IPS-18a (cell line): ENCODE data around the gene SYNPO.

Experiments used
- H3K27ac ChIP-seq: one replicate; pipeline ENCODE4 v1.5.1; 2013; ENCODE audit warnings: low read length
- H3K27me3 ChIP-seq: one replicate; pipeline ENCODE4 v1.6.1; 2013; ENCODE audit warnings: mild to moderate bottlenecking, low read length; ENCODE audit not compliant: control insufficient read depth, insufficient read depth
- H3K36me3 ChIP-seq: one replicate; pipeline ENCODE4 v1.6.1; 2013; ENCODE audit warnings: low read depth, low read length; ENCODE audit not compliant: control insufficient read depth
- H3K4me1 ChIP-seq: one replicate; pipeline ENCODE4 v1.6.1; 2013; ENCODE audit warnings: low read depth, low read length; ENCODE audit not compliant: control insufficient read depth
- H3K4me3 ChIP-seq: one replicate; pipeline ENCODE4 v1.5.1; 2013; ENCODE audit warnings: low read length
- H3K9ac ChIP-seq: one replicate; pipeline ENCODE4 v1.6.1; 2013; ENCODE audit warnings: mild to moderate bottlenecking, low read length, moderate library complexity
- H3K9me3 ChIP-seq: one replicate; pipeline ENCODE4 v1.6.1; 2013; ENCODE audit warnings: low read depth, low read length; ENCODE audit not compliant: control insufficient read depth

SYNPO gene

GRCh38 chr5:150640311-150641005 lies at the start of gene SYNPO:
SYNPO (plus strand) TSS chr5:150640660; CDS start chr5:150648276, 7,616 bp downstream.
- no peak within 1 kb of the TSS for H3K9ac ChIP-seq
- H3K4me3 ChIP-seq = no peak within 1 kb of the TSS
- no peaks in the 10 kb centered on the region for H3K9me3 ChIP-seq
- H3K36me3 ChIP-seq = no peaks in the 10 kb centered on the region
- no peaks in the 10 kb centered on the region for H3K27me3 ChIP-seq
- H3K27ac ChIP-seq = no peak within 1 kb of the TSS
- H3K4me1 ChIP-seq = peaks cover 35% of the 10 kb centered on the region

- Histone ChIP-seq H3K27ac (no peak overlapping the region), H3K9me3 (no peaks in the 10 kb centered on the region), H3K9ac (no peak overlapping the region), H3K36me3 (no peaks in the 10 kb centered on the region), H3K4me1 (peaks cover 16% of the 10 kb centered on the region), H3K4me3 (no peak overlapping the region), H3K27me3 (no peaks in the 10 kb centered on the region)
Measured at GRCh38 chr5:150590979-150591695, 49.3 kb upstream of the SYNPO start.

GRCh38 chr5:150593593-150593992 lies 46.9 kb upstream of the SYNPO start:
- no peaks in the 10 kb centered on the region for H3K36me3 ChIP-seq
- H3K4me1 ChIP-seq = peaks cover 16% of the 10 kb centered on the region
- no peaks in the 10 kb centered on the region for H3K27me3 ChIP-seq
- no peak overlapping the region for H3K27ac ChIP-seq
- no peak overlapping the region for H3K9ac ChIP-seq
- no peaks in the 10 kb centered on the region for H3K9me3 ChIP-seq
- no peak overlapping the region for H3K4me3 ChIP-seq

GRCh38 chr5:150593996-150594395 lies 46.5 kb upstream of the SYNPO start:
- no peaks in the 10 kb centered on the region for H3K36me3 ChIP-seq
- H3K4me1 ChIP-seq = peaks cover 16% of the 10 kb centered on the region
- no peaks in the 10 kb centered on the region for H3K27me3 ChIP-seq
- no peaks in the 10 kb centered on the region for H3K9me3 ChIP-seq
- H3K27ac ChIP-seq = no peak overlapping the region
- H3K9ac ChIP-seq = no peak overlapping the region
- H3K4me3 ChIP-seq = no peak overlapping the region

GRCh38 chr5:150595466-150596031 lies 44.9 kb upstream of the SYNPO start:
- no peak overlapping the region for H3K4me3 ChIP-seq
- H3K4me1 ChIP-seq = peaks cover 9% of the 10 kb centered on the region
- H3K27ac ChIP-seq = no peak overlapping the region
- H3K9ac ChIP-seq = no peak overlapping the region
- no peaks in the 10 kb centered on the region for H3K9me3 ChIP-seq
- no peaks in the 10 kb centered on the region for H3K27me3 ChIP-seq
- H3K36me3 ChIP-seq = no peaks in the 10 kb centered on the region

- H3K27me3 ChIP-seq = no peaks in the 10 kb centered on the region
- no peaks in the 10 kb centered on the region for H3K36me3 ChIP-seq
- no peak overlapping the region for H3K27ac ChIP-seq
- no peak overlapping the region for H3K9ac ChIP-seq
- peaks cover 3% of the 10 kb centered on the region for H3K4me1 ChIP-seq
- H3K9me3 ChIP-seq = no peaks in the 10 kb centered on the region
- H3K4me3 ChIP-seq = no peak overlapping the region
Measured at GRCh38 chr5:150596313-150596712, 44.1 kb upstream of the SYNPO start.

GRCh38 chr5:150596826-150597225 lies 43.6 kb upstream of the SYNPO start:
- H3K36me3 ChIP-seq = no peaks in the 10 kb centered on the region
- no peak overlapping the region for H3K9ac ChIP-seq
- no peak overlapping the region for H3K27ac ChIP-seq
- H3K4me1 ChIP-seq = no peaks in the 10 kb centered on the region
- no peaks in the 10 kb centered on the region for H3K27me3 ChIP-seq
- no peaks in the 10 kb centered on the region for H3K9me3 ChIP-seq
- H3K4me3 ChIP-seq = no peak overlapping the region

GRCh38 chr5:150598006-150598405 lies 42.5 kb upstream of the SYNPO start:
- H3K4me1 ChIP-seq = no peaks in the 10 kb centered on the region
- no peak overlapping the region for H3K27ac ChIP-seq

GRCh38 chr5:150598821-150599273 lies 41.6 kb upstream of the SYNPO start:
- Histone ChIP-seq H3K36me3 (no peaks in the 10 kb centered on the region), H3K27me3 (no peaks in the 10 kb centered on the region), H3K4me1 (no peaks in the 10 kb centered on the region), H3K9me3 (no peaks in the 10 kb centered on the region), H3K27ac (no peak overlapping the region), H3K4me3 (no peak overlapping the region), H3K9ac (no peak overlapping the region)

More at GRCh38 chr5:150598006-150598405, 42.5 kb upstream of the SYNPO start:
- Histone ChIP-seq H3K9me3 (no peaks in the 10 kb centered on the region), H3K36me3 (no peaks in the 10 kb centered on the region), H3K27me3 (no peaks in the 10 kb centered on the region), H3K4me3 (no peak overlapping the region), H3K9ac (no peak overlapping the region)

- Histone ChIP-seq H3K9ac (no peak overlapping the region), H3K27ac (no peak overlapping the region), H3K4me1 (no peaks in the 10 kb centered on the region), H3K36me3 (no peaks in the 10 kb centered on the region), H3K4me3 (no peak overlapping the region), H3K9me3 (no peaks in the 10 kb centered on the region), H3K27me3 (no peaks in the 10 kb centered on the region)
Measured at GRCh38 chr5:150599281-150599680, 41.2 kb upstream of the SYNPO start.

GRCh38 chr5:150599917-150600511 lies 40.4 kb upstream of the SYNPO start:
- no peak overlapping the region for H3K27ac ChIP-seq
- H3K27me3 ChIP-seq = no peaks in the 10 kb centered on the region
- H3K9ac ChIP-seq = no peak overlapping the region
- no peaks in the 10 kb centered on the region for H3K4me1 ChIP-seq
- no peak overlapping the region for H3K4me3 ChIP-seq
- no peaks in the 10 kb centered on the region for H3K36me3 ChIP-seq
- no peaks in the 10 kb centered on the region for H3K9me3 ChIP-seq
